ENCODE measurements around the gene ELMO1. TPM values are rescaled to one million over a fixed set of nuclear protein-coding genes. Genes with fewer than 3 reads are reported as not detected.

The ELMO1 gene
- total RNA-seq, 1 donor from 2014 or later, result 66.1 TPM

GRCh38 chr7:36911788-36912187, 536.9 kb downstream of the ELMO1 start:
- no peak for DNase-seq (ENCODE audit: low spot score, unreplicated experiment)
- Mint-ChIP-seq H3K9me3 (ENCODE audit: low read depth) (no peaks in the 10 kb centered on the region), H3K36me3 (ENCODE audit: insufficient read depth) (peaks cover 1% of the 10 kb centered on the region), H3K27ac (peak overlapping the region; percentile 79), H3K4me1 (ENCODE audit: low read depth) (peaks cover 45% of the 10 kb centered on the region), H3K4me3 (ENCODE audit: low read depth) (no peak overlapping the region), H3K27me3 (no peaks in the 10 kb centered on the region)
- no peak for TF ChIP-seq CTCF (IDR thresholded peaks at IDR 0.05; ENCODE audit: unreplicated experiment)

- Mint-ChIP-seq H3K36me3 (ENCODE audit: insufficient read depth) (peaks cover 1% of the 10 kb centered on the region), H3K4me1 (ENCODE audit: low read depth) (peaks cover 54% of the 10 kb centered on the region), H3K27ac (peak overlapping the region; percentile 67), H3K4me3 (ENCODE audit: low read depth) (no peak overlapping the region), H3K27me3 (no peaks in the 10 kb centered on the region), H3K9me3 (ENCODE audit: low read depth) (no peaks in the 10 kb centered on the region)
- DNase-seq (ENCODE audit: low spot score, unreplicated experiment), result no peak
- no peak for TF ChIP-seq CTCF (IDR thresholded peaks at IDR 0.05; ENCODE audit: unreplicated experiment)
Observed at GRCh38 chr7:36910859-36911258, 537.8 kb downstream of the ELMO1 start.

GRCh38 chr7:36910401-36910800, 538.3 kb downstream of the ELMO1 start:
- Mint-ChIP-seq H3K36me3 (ENCODE audit: insufficient read depth) (peaks cover 1% of the 10 kb centered on the region), H3K27me3 (no peaks in the 10 kb centered on the region), H3K9me3 (ENCODE audit: low read depth) (no peaks in the 10 kb centered on the region), H3K4me3 (ENCODE audit: low read depth) (no peak overlapping the region), H3K27ac (peak overlapping the region; percentile 67), H3K4me1 (ENCODE audit: low read depth) (peaks cover 58% of the 10 kb centered on the region)
- no peak for DNase-seq (ENCODE audit: low spot score, unreplicated experiment)
- no peak for TF ChIP-seq CTCF (IDR thresholded peaks at IDR 0.05; ENCODE audit: unreplicated experiment)

- Mint-ChIP-seq H3K27me3 (no peaks in the 10 kb centered on the region), H3K27ac (peak overlapping the region; percentile 65), H3K36me3 (ENCODE audit: insufficient read depth) (peaks cover 7% of the 10 kb centered on the region), H3K4me1 (ENCODE audit: low read depth) (peaks cover 56% of the 10 kb centered on the region), H3K4me3 (ENCODE audit: low read depth) (no peak overlapping the region), H3K9me3 (ENCODE audit: low read depth) (no peaks in the 10 kb centered on the region)
- TF ChIP-seq CTCF (IDR thresholded peaks at IDR 0.05; ENCODE audit: unreplicated experiment), result no peak
- no peak for DNase-seq (ENCODE audit: low spot score, unreplicated experiment)
Observed at GRCh38 chr7:36906956-36907635, 541.6 kb downstream of the ELMO1 start.

- peaks cover 49% of the 10 kb centered on the region for H3K4me1 Mint-ChIP-seq (ENCODE audit: low read depth)
- H3K4me3 Mint-ChIP-seq (ENCODE audit: low read depth), result no peak overlapping the region
- peaks cover 8% of the 10 kb centered on the region for H3K36me3 Mint-ChIP-seq (ENCODE audit: insufficient read depth)
- no peaks in the 10 kb centered on the region for H3K9me3 Mint-ChIP-seq (ENCODE audit: low read depth)
- no peaks in the 10 kb centered on the region for H3K27me3 Mint-ChIP-seq
- H3K27ac Mint-ChIP-seq, result no peak overlapping the region
- TF ChIP-seq CTCF (IDR thresholded peaks at IDR 0.05; ENCODE audit: unreplicated experiment), result no peak
- no peak for DNase-seq (ENCODE audit: low spot score, unreplicated experiment)
Observed at GRCh38 chr7:36906448-36906847, 542.2 kb downstream of the ELMO1 start.
